Tibial nerve (tissue), 4 donors: ENCODE results near the gene INO80.

Experiments used
- EP300 ChIP-seq, 2 donors: sonication (generic); formaldehyde crosslinking; IDR thresholded peaks; one replicate each; pipeline ENCODE4 v1.6.1; 2017; ENCODE audit warnings: antibody characterized with exemption in 2 of 2, mild to moderate bottlenecking in 1 of 2
- POLR2A ChIP-seq, 2 donors: fragments of 450-650 bp; IDR thresholded peaks; one replicate each; pipeline ENCODE4 v1.6.1; 2017; ENCODE audit warnings: antibody characterized with exemption in 2 of 2, mild to moderate bottlenecking in 2 of 2, moderate library complexity in 2 of 2
- TF ChIP-seq, protein P1 (sequence below), 5 experiments: fragments of 200-600 bp in 3 of 5; fragments of 450-650 bp in 2 of 5; sonication (generic) in 3 of 5; IDR thresholded peaks; one replicate each; pipeline ENCODE4 v1.5.1; 2016 to 2019; ENCODE audit warnings: antibody characterized with exemption in 5 of 5, mild to moderate bottlenecking in 3 of 5, moderate library complexity in 2 of 5

DNA sequence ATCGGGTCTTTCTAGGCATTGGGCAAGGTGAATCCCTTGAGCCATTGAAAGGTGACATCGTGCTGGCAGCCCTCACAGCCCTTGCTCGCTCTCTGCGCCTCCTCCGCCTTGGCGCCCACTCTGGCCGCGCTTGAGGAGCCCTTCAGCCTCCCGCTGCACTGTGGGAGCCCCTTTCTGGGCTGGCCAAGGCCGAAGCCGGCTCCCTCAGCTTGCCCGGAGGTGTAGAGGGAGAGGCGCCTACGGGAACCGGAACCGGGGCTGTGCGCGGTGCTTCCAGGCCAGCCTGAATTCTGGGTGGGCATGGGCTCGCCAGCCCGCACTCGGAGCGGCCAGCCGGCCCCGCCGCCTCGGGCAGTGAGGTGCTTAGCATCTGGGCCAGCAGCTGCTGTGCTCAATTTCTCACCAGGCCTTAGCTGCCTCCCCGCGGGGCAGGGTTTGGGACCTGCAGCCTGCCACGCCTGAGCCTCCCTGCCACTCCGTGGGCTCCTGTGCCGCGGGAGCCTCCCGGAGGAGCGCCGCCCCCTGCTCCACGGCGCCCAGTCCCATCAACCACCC, 35.4 kb upstream of the INO80 start:
- TF ChIP-seq POLR2A (IDR thresholded peaks at IDR 0.05), result no peak
- TF ChIP-seq, protein P1, sequence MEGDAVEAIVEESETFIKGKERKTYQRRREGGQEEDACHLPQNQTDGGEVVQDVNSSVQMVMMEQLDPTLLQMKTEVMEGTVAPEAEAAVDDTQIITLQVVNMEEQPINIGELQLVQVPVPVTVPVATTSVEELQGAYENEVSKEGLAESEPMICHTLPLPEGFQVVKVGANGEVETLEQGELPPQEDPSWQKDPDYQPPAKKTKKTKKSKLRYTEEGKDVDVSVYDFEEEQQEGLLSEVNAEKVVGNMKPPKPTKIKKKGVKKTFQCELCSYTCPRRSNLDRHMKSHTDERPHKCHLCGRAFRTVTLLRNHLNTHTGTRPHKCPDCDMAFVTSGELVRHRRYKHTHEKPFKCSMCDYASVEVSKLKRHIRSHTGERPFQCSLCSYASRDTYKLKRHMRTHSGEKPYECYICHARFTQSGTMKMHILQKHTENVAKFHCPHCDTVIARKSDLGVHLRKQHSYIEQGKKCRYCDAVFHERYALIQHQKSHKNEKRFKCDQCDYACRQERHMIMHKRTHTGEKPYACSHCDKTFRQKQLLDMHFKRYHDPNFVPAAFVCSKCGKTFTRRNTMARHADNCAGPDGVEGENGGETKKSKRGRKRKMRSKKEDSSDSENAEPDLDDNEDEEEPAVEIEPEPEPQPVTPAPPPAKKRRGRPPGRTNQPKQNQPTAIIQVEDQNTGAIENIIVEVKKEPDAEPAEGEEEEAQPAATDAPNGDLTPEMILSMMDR (IDR thresholded peaks at IDR 0.05), result no peak
- TF ChIP-seq EP300 (IDR thresholded peaks at IDR 0.05), result no peak
